Smooth muscle cell of the umbilical artery (primary cell): ENCODE measurements around the gene RNU2-63P. TPM values are rescaled to one million over a fixed set of nuclear protein-coding genes. Genes with fewer than 3 reads are reported as not detected.

Source experiments
- total RNA-seq: library from RNA; depleted of rRNA; stranded (reverse); fragments of >200 nt; gene quantifications from 2 replicates; pipeline ENCODE4 v1.2.3, GENCODE V29; 2014

Gene RNU2-63P
- 78.4 TPM in 1 of 2 replicates, not detected in the other for total RNA-seq

GRCh38 chr2:88016086-88016959 is at the start of gene RNU2-63P:
Gene RNU2-63P, minus strand, starts transcription at chr2:88016547.

GRCh38 chr2:88055371-88056128 is 39.2 kb upstream of the RNU2-63P start, which contains the start of gene KRCC1:
Gene KRCC1, minus strand, starts transcription at chr2:88055783. Its CDS starts 27,220 bp downstream, at chr2:88028563.

Other genes with a start within 250 kb of the RNU2-63P start
- 3.3 and 9.8 TPM in 2 replicates for gene RGPD2, start 190.8 kb downstream of the RNU2-63P start, total RNA-seq
- gene KRCC1, start 39.2 kb upstream of the RNU2-63P start, total RNA-seq = 22.8 and 31.5 TPM in 2 replicates
- gene SMYD1, start 51.3 kb upstream of the RNU2-63P start, total RNA-seq = not detected in 2 replicates
- gene FABP1, start 111.5 kb upstream of the RNU2-63P start, total RNA-seq = not detected in 2 replicates
- 5.6 and 11.5 TPM in 2 replicates for gene THNSL2, start 153.8 kb upstream of the RNU2-63P start, total RNA-seq